HPDE6-E6E7 (cell line): ENCODE measurements around the gene DCBLD2.

Experiments used
- DNase-seq: peaks from one replicate; pipeline ENCODE4 v3.0.0; 2011; ENCODE audit warnings: missing footprints; ENCODE audit errors: extremely low spot score

Gene DCBLD2

GRCh38 chr3:98901392-98902350 is at the start of gene DCBLD2:
Gene DCBLD2 (minus strand): TSS chr3:98901695. CDS start chr3:98901326, 369 bp downstream.
- peak; percentile 95 for DNase-seq

GRCh38 chr3:98945666-98946065 is 44.2 kb upstream of the DCBLD2 start:
- no peak for DNase-seq

GRCh38 chr3:98945101-98945524 is 43.6 kb upstream of the DCBLD2 start:
- DNase-seq: no peak

GRCh38 chr3:98930413-98930812 is 28.9 kb upstream of the DCBLD2 start:
- DNase-seq: no peak

- DNase-seq: no peak
Measured at GRCh38 chr3:98921957-98922356, 20.5 kb upstream of the DCBLD2 start.

- DNase-seq: no peak
Measured at GRCh38 chr3:98920166-98920565, 18.7 kb upstream of the DCBLD2 start.

- no peak for DNase-seq
Measured at GRCh38 chr3:98918586-98918985, 17.1 kb upstream of the DCBLD2 start.

GRCh38 chr3:98917608-98918007 is 16.1 kb upstream of the DCBLD2 start:
- DNase-seq: no peak

- no peak for DNase-seq
Measured at GRCh38 chr3:98914210-98915080, 12.9 kb upstream of the DCBLD2 start.

GRCh38 chr3:98912448-98912847 is 11.0 kb upstream of the DCBLD2 start:
- DNase-seq: no peak

GRCh38 chr3:98906230-98906629 is 4.7 kb upstream of the DCBLD2 start:
- DNase-seq: no peak

GRCh38 chr3:98903705-98904481 is 2.4 kb upstream of the DCBLD2 start:
- no peak for DNase-seq

- DNase-seq: peak; percentile 37
Measured at GRCh38 chr3:98903099-98903498, 1.6 kb upstream of the DCBLD2 start.

- DNase-seq: no peak
Measured at GRCh38 chr3:98902351-98902740, 851 bp upstream of the DCBLD2 start.

GRCh38 chr3:98901119-98901391 is 440 bp downstream of the DCBLD2 start:
- DNase-seq: no peak

- DNase-seq: no peak
Measured at GRCh38 chr3:98900265-98901118, 1.0 kb downstream of the DCBLD2 start.

GRCh38 chr3:98897701-98898100 is 3.8 kb downstream of the DCBLD2 start:
- no peak for DNase-seq

- DNase-seq: no peak
Measured at GRCh38 chr3:98894791-98895576, 6.5 kb downstream of the DCBLD2 start.

- DNase-seq: no peak
Measured at GRCh38 chr3:98893740-98894139, 7.8 kb downstream of the DCBLD2 start.

- DNase-seq: no peak
Measured at GRCh38 chr3:98892263-98892662, 9.2 kb downstream of the DCBLD2 start.
